ENCODE results near the gene RAB38.

RAB38 gene

GRCh38 chr11:88086297-88086696, 88.9 kb downstream of the RAB38 start:
- TF ChIP-seq, protein P1, sequence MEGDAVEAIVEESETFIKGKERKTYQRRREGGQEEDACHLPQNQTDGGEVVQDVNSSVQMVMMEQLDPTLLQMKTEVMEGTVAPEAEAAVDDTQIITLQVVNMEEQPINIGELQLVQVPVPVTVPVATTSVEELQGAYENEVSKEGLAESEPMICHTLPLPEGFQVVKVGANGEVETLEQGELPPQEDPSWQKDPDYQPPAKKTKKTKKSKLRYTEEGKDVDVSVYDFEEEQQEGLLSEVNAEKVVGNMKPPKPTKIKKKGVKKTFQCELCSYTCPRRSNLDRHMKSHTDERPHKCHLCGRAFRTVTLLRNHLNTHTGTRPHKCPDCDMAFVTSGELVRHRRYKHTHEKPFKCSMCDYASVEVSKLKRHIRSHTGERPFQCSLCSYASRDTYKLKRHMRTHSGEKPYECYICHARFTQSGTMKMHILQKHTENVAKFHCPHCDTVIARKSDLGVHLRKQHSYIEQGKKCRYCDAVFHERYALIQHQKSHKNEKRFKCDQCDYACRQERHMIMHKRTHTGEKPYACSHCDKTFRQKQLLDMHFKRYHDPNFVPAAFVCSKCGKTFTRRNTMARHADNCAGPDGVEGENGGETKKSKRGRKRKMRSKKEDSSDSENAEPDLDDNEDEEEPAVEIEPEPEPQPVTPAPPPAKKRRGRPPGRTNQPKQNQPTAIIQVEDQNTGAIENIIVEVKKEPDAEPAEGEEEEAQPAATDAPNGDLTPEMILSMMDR (IDR thresholded peaks at IDR 0.05): no peak
- H3K27me3 ChIP-seq: no peaks in the 10 kb centered on the region
- peaks cover 0 to 5% (median 0%) of the 10 kb centered on the region in 4 donors for H3K4me1 ChIP-seq
- peaks cover 0 to 5% (median 0%) of the 10 kb centered on the region in 3 donors for H3K9me3 ChIP-seq
- no peak overlapping the region for H3K27ac ChIP-seq
- H3K4me3 ChIP-seq: no peak overlapping the region
- no peaks in the 10 kb centered on the region for H3K36me3 ChIP-seq
- intact Hi-C loops (cut with DNase I; ENCODE audit: low total_unique reads): no loop called here
- no peak for DNase-seq

DNA sequence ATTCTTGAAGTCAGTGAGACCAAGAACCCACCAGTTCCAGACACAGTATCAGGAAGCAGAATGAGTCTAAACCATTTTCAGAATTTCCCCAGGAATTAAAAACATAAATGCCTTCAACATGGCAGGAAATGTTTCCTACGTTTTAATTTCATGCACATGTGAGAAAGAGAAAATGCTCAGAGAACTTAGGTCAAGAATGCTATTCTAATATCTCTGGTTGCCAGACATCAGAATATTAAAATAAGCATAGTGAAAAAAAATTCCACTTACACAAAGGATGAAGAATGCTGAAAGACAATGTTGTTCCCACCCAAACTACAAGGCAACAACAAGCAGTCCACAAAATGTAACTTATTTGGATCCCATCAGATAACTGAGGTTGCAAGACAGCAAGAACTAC, 104.8 kb downstream of the RAB38 start:
- Histone ChIP-seq H3K9me3 (peaks cover 0 to 10% (median 0%) of the 10 kb centered on the region in 3 donors), H3K4me3 (no peak overlapping the region), H3K4me1 (no peaks in the 10 kb centered on the region), H3K27me3 (no peaks in the 10 kb centered on the region), H3K27ac (no peak overlapping the region), H3K36me3 (no peaks in the 10 kb centered on the region)
- intact Hi-C loops (cut with DNase I; ENCODE audit: low total_unique reads): no loop called here
- TF ChIP-seq, protein P1 (IDR thresholded peaks at IDR 0.05): no peak
- DNase-seq: no peak

- Histone ChIP-seq H3K4me1 (no peaks in the 10 kb centered on the region), H3K27ac (no peak overlapping the region), H3K27me3 (no peaks in the 10 kb centered on the region), H3K36me3 (no peaks in the 10 kb centered on the region), H3K9me3 (peaks cover 0 to 10% (median 0%) of the 10 kb centered on the region in 3 donors), H3K4me3 (no peak overlapping the region)
- TF ChIP-seq, protein P1 (IDR thresholded peaks at IDR 0.05): no peak
- intact Hi-C loops (cut with DNase I; ENCODE audit: low total_unique reads): no loop called here
- no peak for DNase-seq
These were observed 106.2 kb downstream of the RAB38 start for GRCh38 chr11:88068848-88069554.

GRCh38 chr11:88066090-88066489, 109.2 kb downstream of the RAB38 start:
- Histone ChIP-seq H3K27me3 (no peaks in the 10 kb centered on the region), H3K9me3 (no peaks in the 10 kb centered on the region), H3K36me3 (no peaks in the 10 kb centered on the region), H3K4me1 (no peaks in the 10 kb centered on the region), H3K27ac (no peak overlapping the region), H3K4me3 (no peak overlapping the region)
- TF ChIP-seq, protein P1 (IDR thresholded peaks at IDR 0.05): no peak
- DNase-seq: no peak
- intact Hi-C loops (cut with DNase I; ENCODE audit: low total_unique reads): no loop called here

- no peak overlapping the region for H3K4me3 ChIP-seq
- TF ChIP-seq, protein P1 (IDR thresholded peaks at IDR 0.05): no peak
- H3K36me3 ChIP-seq: no peaks in the 10 kb centered on the region
- H3K9me3 ChIP-seq: no peaks in the 10 kb centered on the region
- no peaks in the 10 kb centered on the region for H3K27me3 ChIP-seq
- H3K27ac ChIP-seq: no peak overlapping the region
- no peak for DNase-seq
- intact Hi-C loops (cut with DNase I; ENCODE audit: low total_unique reads): no loop called here
- no peaks in the 10 kb centered on the region for H3K4me1 ChIP-seq
These were observed 111.0 kb downstream of the RAB38 start for GRCh38 chr11:88064097-88064705.

Measured in tibial artery (tissue), 4 donors.